Measurements from ENCODE around the gene DAG1. TPM values are rescaled to one million over a fixed set of nuclear protein-coding genes. Genes with fewer than 3 reads are reported as not detected.

DAG1 gene
- total RNA-seq, 1 experiment from 2014 or later: 99.9 TPM

- no peaks in the 10 kb centered on the region for H3K9me2 ChIP-seq (ENCODE audit: insufficient read depth)
- peaks cover 12 to 15% of the 10 kb centered on the region in 2 experiments; a peak in 2 of 4 replicates for H3K36me3 ChIP-seq (ENCODE audit: control insufficient read depth in 1 of 2, insufficient read depth in 2 of 2, low read length in 2 of 2)
- no peak for TF ChIP-seq POLR2A (IDR thresholded peaks at IDR 0.05; ENCODE audit: borderline replicate concordance, extremely low read depth, insufficient read depth, insufficient read length)
- no peak for TF ChIP-seq SP1 (IDR thresholded peaks at IDR 0.05; ENCODE audit: low read depth)
- no peak for TF ChIP-seq ZFX (IDR thresholded peaks at IDR 0.05)
- no peak for TF ChIP-seq POLR2AphosphoS5 (IDR thresholded peaks at IDR 0.05; ENCODE audit: low read depth, low read length)
- no peak for TF ChIP-seq EZH2phosphoT487 (IDR thresholded peaks at IDR 0.05; ENCODE audit: borderline replicate concordance)
- no peak for TF ChIP-seq ZBTB33 (IDR thresholded peaks at IDR 0.05; ENCODE audit: extremely low read depth, insufficient replicate concordance, low read length)
- TF ChIP-seq RAD21 (IDR thresholded peaks at IDR 0.05; ENCODE audit: low read depth): no peak
- TF ChIP-seq SRF (IDR thresholded peaks at IDR 0.05; ENCODE audit: low read depth): no peak
- no peak for TF ChIP-seq ZNF274 (IDR thresholded peaks at IDR 0.05; ENCODE audit: low read depth, low read length)
- TF ChIP-seq FOSL1 (IDR thresholded peaks at IDR 0.05; ENCODE audit: low read depth): no peak
- TF ChIP-seq ELF1 (IDR thresholded peaks at IDR 0.05; ENCODE audit: borderline replicate concordance, low read depth): no peak
- no peak for TF ChIP-seq EZH2 (IDR thresholded peaks at IDR 0.05)
- H3K79me2 ChIP-seq (ENCODE audit: insufficient read depth, low read length): no peaks in the 10 kb centered on the region
- ATAC-seq (no peak), DNase-seq (ENCODE audit: low read depth, low spot score) (no peak)
- POLR2A ChIA-PET: interaction anchor here (1.4 kb wide), 1 partner anchor 18 kb away, joined by 3 read pairs; the partner anchor contains the start of gene BSN
- no peak overlapping the region for H3K4me3 ChIP-seq (replicated peaks in 1 of 2; ENCODE audit: low read depth in 1 of 2, low read length in 2 of 2)
- H3K27me3 ChIP-seq (ENCODE audit: insufficient read depth, low read length): no peaks in the 10 kb centered on the region
- RAD21 ChIA-PET (ENCODE audit: low non-redundant PET in 1 of 2, low total read pairs in 2 of 2, uncharacterized antibody in 2 of 2, unreplicated experiment in 2 of 2): no interaction called here
- BruUV-seq (replicated peaks): no TSS peak
- peaks cover 7 to 14% of the 10 kb centered on the region in 2 experiments; a peak in 3 of 4 replicates for H3K4me1 ChIP-seq (ENCODE audit: control insufficient read depth in 1 of 2, insufficient read depth in 2 of 2, low read length in 2 of 2)
- H3K27ac ChIP-seq (ENCODE audit: low read depth, low read length): no peak overlapping the region
- CTCF ChIA-PET: interaction anchor here (1.6 to 4.9 kb wide), 2 partner anchors 82 to 136 kb away, joined by 6 to 159 read pairs; no protein-coding TSS in a partner anchor
- no peak overlapping the region for H3K9ac ChIP-seq (ENCODE audit: low read length)
- H3K4me2 ChIP-seq (ENCODE audit: low read length): no peak overlapping the region
- intact Hi-C loops (cut with micrococcal nuclease): no loop called here
- no peak overlapping the region for H2AFZ ChIP-seq (ENCODE audit: low read depth, low read length, poor library complexity, severe bottlenecking)
- no peaks in the 10 kb centered on the region for H4K20me1 ChIP-seq (ENCODE audit: insufficient read depth)
- H3K9me3 ChIP-seq (ENCODE audit: control insufficient read depth in 1 of 2, insufficient read depth in 1 of 2, low read depth in 1 of 2, low read length in 2 of 2): no peaks in the 10 kb centered on the region
These were observed 66.2 kb downstream of the DAG1 start for GRCh38 chr3:49535971-49536874.

All from HCT116 (cell line).